Gastroesophageal sphincter (tissue), 3 donors: ENCODE data around the gene PSD4.

ENCODE experiments used
- CTCF ChIP-seq, 4 experiments: fragments of 200-600 bp in 2 of 4; fragments of 450-650 bp in 2 of 4; sonication (generic) in 1 of 4; IDR thresholded peaks; one replicate each; pipeline ENCODE4 v1.5.1; 2017 to 2019; ENCODE audit warnings: antibody characterized with exemption in 4 of 4, mild to moderate bottlenecking in 2 of 4, moderate library complexity in 2 of 4
- POLR2AphosphoS5 ChIP-seq: sonication (generic); formaldehyde crosslinking; IDR thresholded peaks from one replicate; pipeline ENCODE4 v1.6.1; 2017; ENCODE audit warnings: antibody characterized with exemption

- TF ChIP-seq CTCF (IDR thresholded peaks at IDR 0.05) (no peak), POLR2AphosphoS5 (no peak)
Measured at GRCh38 chr2:113238871-113239839, 65.4 kb downstream of the PSD4 start.
